ENCODE measurements around the gene DNAJB12.
A peak's percentile ranks its signal among the peaks of the same experiment; 100 is the strongest.
"Not testable (repeated sequence)": the region's sequence is repeated elsewhere in the genome, so short reads cannot be mapped to it uniquely, and the experiment has no call there.

Gene DNAJB12

GRCh38 chr10:72353028-72353964, 1.4 kb downstream of the DNAJB12 start:
- DNase-seq, result no peak

- DNase-seq, result no peak
Measured at GRCh38 chr10:72351479-72351878, 3.2 kb downstream of the DNAJB12 start.

- DNase-seq, result no peak
Measured at GRCh38 chr10:72349438-72349837, 5.3 kb downstream of the DNAJB12 start.

GRCh38 chr10:72348282-72348681, 6.4 kb downstream of the DNAJB12 start:
- no peak for DNase-seq

GRCh38 chr10:72346117-72346516, 8.6 kb downstream of the DNAJB12 start:
- DNase-seq, result not testable (repeated sequence)

- no peak for DNase-seq
Measured at GRCh38 chr10:72344932-72345331, 9.8 kb downstream of the DNAJB12 start.

- no peak for DNase-seq
Measured at GRCh38 chr10:72342911-72343310, 11.8 kb downstream of the DNAJB12 start.

GRCh38 chr10:72340510-72341261, 14.0 kb downstream of the DNAJB12 start:
- DNase-seq, result no peak

GRCh38 chr10:72338180-72338579, 16.5 kb downstream of the DNAJB12 start:
- DNase-seq, result no peak

GRCh38 chr10:72337722-72338121, 17.0 kb downstream of the DNAJB12 start:
- no peak for DNase-seq

GRCh38 chr10:72337039-72337629, 17.6 kb downstream of the DNAJB12 start:
- peak; percentile 22 for DNase-seq

GRCh38 chr10:72336259-72337038, 18.3 kb downstream of the DNAJB12 start:
- no peak for DNase-seq

GRCh38 chr10:72335394-72336258, 19.1 kb downstream of the DNAJB12 start:
- DNase-seq, result no peak

- DNase-seq, result no peak
Measured at GRCh38 chr10:72334825-72335393, 19.8 kb downstream of the DNAJB12 start.

- DNase-seq, result no peak
Measured at GRCh38 chr10:72334196-72334824, 20.4 kb downstream of the DNAJB12 start.

- no peak for DNase-seq
Measured at GRCh38 chr10:72333112-72334015, 21.4 kb downstream of the DNAJB12 start.

GRCh38 chr10:72332423-72333111, 22.2 kb downstream of the DNAJB12 start:
- no peak for DNase-seq

GRCh38 chr10:72331575-72332422, 22.9 kb downstream of the DNAJB12 start:
- DNase-seq, result peak; percentile 50

Measured in NCI-H2029 treated with DMSO at 0.1 percent for 48 hours (cell line).